Liver (tissue), 9 donors: ENCODE data around the gene NFE2L2. TPM values are rescaled to one million over a fixed set of nuclear protein-coding genes. Genes with fewer than 3 reads are reported as not detected.
A peak's percentile ranks its signal among the peaks of the same experiment; 100 is the strongest.

Experiments
- DNase-seq: peaks from one replicate; pipeline ENCODE4 v3.0.0-alpha.2; 2017; ENCODE audit warnings: low spot score
- H3K27ac ChIP-seq, 2 donors: one replicate each; pipeline ENCODE4 v1.7.0; 2013; ENCODE audit warnings: inconsistent platforms in 2 of 2, low read length in 2 of 2, control low read depth in 1 of 2, low read depth in 1 of 2, mild to moderate bottlenecking in 1 of 2
- H3K27me3 ChIP-seq, 4 donors: one replicate each; pipeline versions ENCODE4 v1.6.1 to v1.7.0; 2013; ENCODE audit warnings: low read length in 3 of 4, inconsistent platforms in 1 of 4, mild to moderate bottlenecking in 1 of 4, moderate library complexity in 1 of 4; ENCODE audit not compliant: control insufficient read depth in 4 of 4, insufficient read depth in 4 of 4
- H3K36me3 ChIP-seq, 4 donors: one replicate each; pipeline versions ENCODE4 v1.6.1 to v1.7.0; 2013; ENCODE audit warnings: low read length in 3 of 4, mild to moderate bottlenecking in 3 of 4, low read depth in 1 of 4, moderate library complexity in 1 of 4; ENCODE audit not compliant: control insufficient read depth in 4 of 4, insufficient read depth in 3 of 4
- H3K4me1 ChIP-seq, 4 donors: one replicate each; pipeline versions ENCODE4 v1.6.1 to v1.7.0; 2013; ENCODE audit warnings: low read length in 3 of 4, mild to moderate bottlenecking in 3 of 4, moderate library complexity in 1 of 4; ENCODE audit not compliant: control insufficient read depth in 4 of 4, insufficient read depth in 4 of 4
- H3K4me3 ChIP-seq, 3 donors: one replicate each; pipeline versions ENCODE4 v1.6.1 to v1.7.0; 2013; ENCODE audit warnings: low read length in 3 of 3, control low read depth in 1 of 3, low read depth in 1 of 3, mild to moderate bottlenecking in 1 of 3
- H3K9ac ChIP-seq, 2 donors: one replicate each; pipeline ENCODE4 v1.7.0; 2013; ENCODE audit warnings: low read length in 2 of 2, mild to moderate bottlenecking in 2 of 2, moderate library complexity in 2 of 2, control low read depth in 1 of 2, low read depth in 1 of 2
- H3K9me3 ChIP-seq, 4 donors: one replicate each; pipeline versions ENCODE4 v1.6.1 to v1.7.0; 2013; ENCODE audit warnings: low read length in 3 of 4; ENCODE audit not compliant: control insufficient read depth in 4 of 4
- EGR1 ChIP-seq, 2 donors: IDR thresholded peaks; 2 replicates each; pipeline ENCODE4 v1.6.1; 2016 to 2018; ENCODE audit warnings: antibody characterized with exemption in 2 of 2, low read depth in 2 of 2
- FOXA1 ChIP-seq: IDR thresholded peaks from 2 replicates; pipeline ENCODE4 v1.6.1; 2016; ENCODE audit warnings: antibody characterized with exemption
- FOXA2 ChIP-seq: IDR thresholded peaks from 2 replicates; pipeline ENCODE4 v1.6.1; 2016; ENCODE audit warnings: antibody characterized with exemption
- GABPA ChIP-seq, 2 donors: IDR thresholded peaks in 1 of 2; conservative IDR thresholded peaks in 1 of 2; 2 replicates each; pipeline ENCODE4 v1.6.1; 2016; ENCODE audit warnings: antibody characterized with exemption in 2 of 2, mild to moderate bottlenecking in 1 of 2, moderate library complexity in 1 of 2
- HNF4A ChIP-seq, 2 donors: conservative IDR thresholded peaks; 2 replicates each; pipeline ENCODE4 v1.6.1; 2016; ENCODE audit warnings: antibody characterized with exemption in 2 of 2, mild to moderate bottlenecking in 2 of 2
- HNF4G ChIP-seq: IDR thresholded peaks from 2 replicates; pipeline ENCODE4 v1.6.1; 2016; ENCODE audit warnings: antibody characterized with exemption
- JUND ChIP-seq, 2 donors: IDR thresholded peaks; 2 replicates each; pipeline ENCODE4 v1.6.1; 2016; ENCODE audit warnings: antibody characterized with exemption in 2 of 2
- MAX ChIP-seq: IDR thresholded peaks from 2 replicates; pipeline ENCODE4 v1.6.1; 2016; ENCODE audit warnings: antibody characterized with exemption
- NR2F2 ChIP-seq: IDR thresholded peaks from 2 replicates; pipeline ENCODE4 v1.6.1; 2016; ENCODE audit warnings: antibody characterized with exemption
- RAD21 ChIP-seq, 2 donors: IDR thresholded peaks; 2 replicates each; pipeline ENCODE4 v1.6.1; 2016; ENCODE audit warnings: antibody characterized with exemption in 2 of 2, mild to moderate bottlenecking in 2 of 2
- REST ChIP-seq: IDR thresholded peaks from 2 replicates; pipeline ENCODE4 v1.6.1; 2016; ENCODE audit warnings: antibody characterized with exemption, mild to moderate bottlenecking
- RXRA ChIP-seq, 2 donors: IDR thresholded peaks; 2 replicates each; pipeline ENCODE4 v1.6.1; 2017 to 2018; ENCODE audit warnings: antibody characterized with exemption in 2 of 2, mild to moderate bottlenecking in 1 of 2
- SP1 ChIP-seq: IDR thresholded peaks from 2 replicates; pipeline ENCODE4 v1.6.1; 2018; ENCODE audit warnings: antibody characterized with exemption, mild to moderate bottlenecking
- TAF1 ChIP-seq: conservative IDR thresholded peaks from 2 replicates; pipeline ENCODE4 v1.6.1; 2016; ENCODE audit warnings: antibody characterized with exemption, mild to moderate bottlenecking
- YY1 ChIP-seq: IDR thresholded peaks from 2 replicates; pipeline ENCODE4 v1.6.1; 2016; ENCODE audit warnings: antibody characterized with exemption, mild to moderate bottlenecking
- ZBTB33 ChIP-seq: IDR thresholded peaks from 2 replicates; pipeline ENCODE4 v1.6.1; 2016; ENCODE audit warnings: antibody characterized with exemption
- WGBS: extraction: QIAGEN DNeasy Blood & Tissue Kit; methylation state at CpG from one replicate; pipeline ENCODE4 v1.1.7; 2013; 5-methylcytosine and 5-hydroxymethylcytosine counted together
- polyA plus RNA-seq, 2 donors: library from polyadenylated mRNA; stranded (reverse) in 1 of 2; unstranded in 1 of 2; fragments of 200-250 nt in 1 of 2; fragments of >200 nt in 1 of 2; fragmentation: Nextera tagmentation in 1 of 2; extraction: Ambion mirVana in 1 of 2; gene quantifications; one replicate each; pipeline versions ENCODE4 v1.2.1 to v1.2.3, GENCODE V29; 2013 to 2015
- total RNA-seq, 2 donors: library from RNA; depleted of rRNA; stranded (reverse); fragments of >200 nt; gene quantifications; one replicate each; pipeline ENCODE4 v1.2.3, GENCODE V29; 2014
- TF ChIP-seq, protein P1 (sequence below): fragments of 150-350 bp; IDR thresholded peaks from 2 replicates; pipeline ENCODE4 v1.5.1; 2017; ENCODE audit warnings: improper control_type of control experiment, low read depth, low read length; ENCODE audit not compliant: missing input control
- TF ChIP-seq, protein P2 (sequence below): IDR thresholded peaks from 2 replicates; pipeline ENCODE4 v1.6.1; 2016; ENCODE audit warnings: antibody characterized with exemption
- donor health status: healthy.
- donor health status: healthy.
- donor health status: healthy.
- donor health status: healthy.
- donor health status: healthy.

The NFE2L2 gene
- total and polyA plus RNA-seq, 4 donors, result 22.5 to 31.0 (median 27.1) TPM

DNA sequence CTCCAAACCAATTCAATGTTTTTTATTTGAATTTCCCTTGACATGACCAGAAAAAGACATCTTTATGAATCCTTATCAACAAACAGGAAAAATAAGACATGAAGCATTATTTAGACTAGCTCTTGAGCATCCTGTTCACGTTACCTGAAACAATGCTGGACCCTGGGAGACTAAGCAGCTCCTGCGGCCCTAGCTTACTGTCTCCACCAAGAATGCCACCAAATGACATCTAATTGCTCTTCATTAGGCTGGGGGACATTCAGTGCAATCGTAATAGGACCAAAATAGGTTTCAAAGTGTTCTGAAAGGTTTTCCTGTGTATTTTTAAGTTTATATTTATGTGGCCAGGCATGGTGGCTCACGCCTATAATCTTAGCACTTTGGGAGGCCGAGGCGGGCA, 25.5 kb downstream of the NFE2L2 start:
- H3K27ac ChIP-seq, result peak overlapping the region; percentile 1 to 53
- H3K9ac ChIP-seq, result no peak overlapping the region
- 87% methylated on average over 6 of the region's 6 CpGs for WGBS
- H3K27me3 ChIP-seq, result no peaks in the 10 kb centered on the region
- no peak for DNase-seq
- peaks cover 11 to 56% (median 35%) of the 10 kb centered on the region in 4 donors for H3K4me1 ChIP-seq
- no peak for TF ChIP-seq MAX
- TF ChIP-seq JUND (IDR thresholded peaks at IDR 0.05), result no peak
- no peak for TF ChIP-seq EGR1 (IDR thresholded peaks at IDR 0.05; ENCODE audit: low read depth in 2 of 2)
- TF ChIP-seq, protein P1, sequence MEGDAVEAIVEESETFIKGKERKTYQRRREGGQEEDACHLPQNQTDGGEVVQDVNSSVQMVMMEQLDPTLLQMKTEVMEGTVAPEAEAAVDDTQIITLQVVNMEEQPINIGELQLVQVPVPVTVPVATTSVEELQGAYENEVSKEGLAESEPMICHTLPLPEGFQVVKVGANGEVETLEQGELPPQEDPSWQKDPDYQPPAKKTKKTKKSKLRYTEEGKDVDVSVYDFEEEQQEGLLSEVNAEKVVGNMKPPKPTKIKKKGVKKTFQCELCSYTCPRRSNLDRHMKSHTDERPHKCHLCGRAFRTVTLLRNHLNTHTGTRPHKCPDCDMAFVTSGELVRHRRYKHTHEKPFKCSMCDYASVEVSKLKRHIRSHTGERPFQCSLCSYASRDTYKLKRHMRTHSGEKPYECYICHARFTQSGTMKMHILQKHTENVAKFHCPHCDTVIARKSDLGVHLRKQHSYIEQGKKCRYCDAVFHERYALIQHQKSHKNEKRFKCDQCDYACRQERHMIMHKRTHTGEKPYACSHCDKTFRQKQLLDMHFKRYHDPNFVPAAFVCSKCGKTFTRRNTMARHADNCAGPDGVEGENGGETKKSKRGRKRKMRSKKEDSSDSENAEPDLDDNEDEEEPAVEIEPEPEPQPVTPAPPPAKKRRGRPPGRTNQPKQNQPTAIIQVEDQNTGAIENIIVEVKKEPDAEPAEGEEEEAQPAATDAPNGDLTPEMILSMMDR, result no peak
- no peak for TF ChIP-seq REST
- TF ChIP-seq SP1, result no peak
- no peak for TF ChIP-seq FOXA2
- TF ChIP-seq, protein P2, sequence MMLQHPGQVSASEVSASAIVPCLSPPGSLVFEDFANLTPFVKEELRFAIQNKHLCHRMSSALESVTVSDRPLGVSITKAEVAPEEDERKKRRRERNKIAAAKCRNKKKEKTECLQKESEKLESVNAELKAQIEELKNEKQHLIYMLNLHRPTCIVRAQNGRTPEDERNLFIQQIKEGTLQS, result no peak
- TF ChIP-seq RXRA (IDR thresholded peaks at IDR 0.05), result no peak
- TF ChIP-seq GABPA (IDR thresholded peaks at IDR 0.05 in 1 of 2, conservative IDR thresholded peaks at IDR 0.05 in 1 of 2), result no peak
- TF ChIP-seq HNF4G, result no peak
- TF ChIP-seq FOXA1, result no peak
- TF ChIP-seq TAF1, result no peak
- TF ChIP-seq ZBTB33, result no peak
- no peak for TF ChIP-seq HNF4A (conservative IDR thresholded peaks at IDR 0.05)
- TF ChIP-seq NR2F2, result no peak
- TF ChIP-seq YY1, result no peak
- TF ChIP-seq RAD21 (IDR thresholded peaks at IDR 0.05), result no peak
- peaks cover 0 to 3% (median under 1%) of the 10 kb centered on the region in 4 donors for H3K36me3 ChIP-seq
- H3K9me3 ChIP-seq, result no peaks in the 10 kb centered on the region
- no peak overlapping the region for H3K4me3 ChIP-seq
